ENCODE data around the gene ABCC11. TPM values are rescaled to one million over a fixed set of nuclear protein-coding genes. Genes with fewer than 3 reads are reported as not detected.
"Not testable (repeated sequence)": the region's sequence is repeated elsewhere in the genome, so short reads cannot be mapped to it uniquely, and the experiment has no call there.

Gene ABCC11
- total RNA-seq, 2 donors from 2014 or later: not detected

- H3K36me3 Mint-ChIP-seq: peaks cover 10% of the 10 kb centered on the region
- no peak overlapping the region for H3K4me3 Mint-ChIP-seq
- H3K4me1 Mint-ChIP-seq (ENCODE audit: low read depth in 2 of 2): no peaks in the 10 kb centered on the region
- no peak overlapping the region for H3K27ac Mint-ChIP-seq
- H3K27me3 Mint-ChIP-seq: no peaks in the 10 kb centered on the region
- H3K9me3 Mint-ChIP-seq: no peaks in the 10 kb centered on the region
- DNase-seq (ENCODE audit: low spot score) (no peak), ATAC-seq (no peak)
These were observed 25.6 kb upstream of the ABCC11 start for GRCh38 chr16:48272837-48273421.

- Mint-ChIP-seq H3K4me3 (no peak overlapping the region), H3K36me3 (peaks cover 6% of the 10 kb centered on the region), H3K27ac (no peak overlapping the region), H3K27me3 (no peaks in the 10 kb centered on the region), H3K9me3 (no peaks in the 10 kb centered on the region), H3K4me1 (ENCODE audit: low read depth in 2 of 2) (no peaks in the 10 kb centered on the region)
- DNase-seq (ENCODE audit: low spot score) (no peak), ATAC-seq (no peak)
These were observed 24.4 kb upstream of the ABCC11 start for GRCh38 chr16:48271728-48272127.

GRCh38 chr16:48269011-48269410 is 21.7 kb upstream of the ABCC11 start:
- Mint-ChIP-seq H3K27me3 (no peaks in the 10 kb centered on the region), H3K4me3 (no peak overlapping the region), H3K4me1 (ENCODE audit: low read depth in 2 of 2) (peaks cover 3 to 7% of the 10 kb centered on the region in 2 donors), H3K27ac (no peak overlapping the region), H3K9me3 (no peaks in the 10 kb centered on the region), H3K36me3 (peaks cover 8% of the 10 kb centered on the region)
- ATAC-seq: no peak
- no peak for DNase-seq (ENCODE audit: low spot score)

- peaks cover 5 to 15% of the 10 kb centered on the region in 2 donors for H3K4me1 Mint-ChIP-seq (ENCODE audit: low read depth in 2 of 2)
- H3K36me3 Mint-ChIP-seq: peaks cover 39% of the 10 kb centered on the region
- no peak overlapping the region for H3K27ac Mint-ChIP-seq
These were observed 15.3 kb upstream of the ABCC11 start for GRCh38 chr16:48262631-48263030.

GRCh38 chr16:48261569-48261968 is 14.2 kb upstream of the ABCC11 start:
- Mint-ChIP-seq H3K27me3 (no peaks in the 10 kb centered on the region), H3K9me3 (no peaks in the 10 kb centered on the region), H3K36me3 (peaks cover 39% of the 10 kb centered on the region), H3K4me1 (ENCODE audit: low read depth in 2 of 2) (peaks cover 5 to 15% of the 10 kb centered on the region in 2 donors), H3K4me3 (no peak overlapping the region), H3K27ac (no peak overlapping the region)
- ATAC-seq (no peak), DNase-seq (ENCODE audit: low spot score) (no peak)

More at GRCh38 chr16:48262631-48263030, 15.3 kb upstream of the ABCC11 start:
- ATAC-seq (no peak), DNase-seq (ENCODE audit: low spot score) (no peak)
- Mint-ChIP-seq H3K9me3 (no peaks in the 10 kb centered on the region), H3K4me3 (no peak overlapping the region), H3K27me3 (no peaks in the 10 kb centered on the region)

GRCh38 chr16:48256579-48257177 is 9.3 kb upstream of the ABCC11 start:
- no peak for ATAC-seq
- no peaks in the 10 kb centered on the region for H3K9me3 Mint-ChIP-seq
- no peaks in the 10 kb centered on the region for H3K27me3 Mint-ChIP-seq
- no peak for DNase-seq (ENCODE audit: low spot score)
- H3K4me1 Mint-ChIP-seq (ENCODE audit: low read depth in 2 of 2): peaks cover 0 to 2% of the 10 kb centered on the region in 2 donors
- peaks cover 35% of the 10 kb centered on the region for H3K36me3 Mint-ChIP-seq
- no peak overlapping the region for H3K27ac Mint-ChIP-seq
- no peak overlapping the region for H3K4me3 Mint-ChIP-seq

- H3K4me1 Mint-ChIP-seq (ENCODE audit: low read depth in 2 of 2): peaks cover 7 to 11% of the 10 kb centered on the region in 2 donors
- no peaks in the 10 kb centered on the region for H3K27me3 Mint-ChIP-seq
- H3K4me3 Mint-ChIP-seq: no peak overlapping the region
- H3K9me3 Mint-ChIP-seq: no peaks in the 10 kb centered on the region
- DNase-seq (ENCODE audit: low spot score): no peak
- H3K36me3 Mint-ChIP-seq: peaks cover 15% of the 10 kb centered on the region
- H3K27ac Mint-ChIP-seq: no peak overlapping the region
- ATAC-seq: no peak
These were observed 4.7 kb upstream of the ABCC11 start for GRCh38 chr16:48252013-48252412.

GRCh38 chr16:48250520-48251278 is 3.4 kb upstream of the ABCC11 start:
- Mint-ChIP-seq H3K27ac (peak overlapping the region in 1 of 2 donors; percentile 41), H3K27me3 (no peaks in the 10 kb centered on the region), H3K4me1 (ENCODE audit: low read depth in 2 of 2) (peaks cover 11 to 19% of the 10 kb centered on the region in 2 donors), H3K9me3 (no peaks in the 10 kb centered on the region), H3K4me3 (no peak overlapping the region), H3K36me3 (peaks cover 15% of the 10 kb centered on the region)
- ATAC-seq: no peak
- no peak for DNase-seq (ENCODE audit: low spot score)

GRCh38 chr16:48246066-48246465 is 1.3 kb downstream of the ABCC11 start:
- DNase-seq (ENCODE audit: low spot score): no peak
- ATAC-seq: no peak
- Mint-ChIP-seq H3K4me3 (peak overlapping the region; percentile 97), H3K4me1 (ENCODE audit: low read depth in 2 of 2) (peaks cover 19 to 28% of the 10 kb centered on the region in 2 donors), H3K27me3 (peaks cover 0 to 2% of the 10 kb centered on the region in 2 donors), H3K9me3 (no peaks in the 10 kb centered on the region), H3K27ac (peak overlapping the region in 1 of 2 donors; percentile 2), H3K36me3 (peaks cover 8% of the 10 kb centered on the region)

GRCh38 chr16:48244863-48245195 is 2.5 kb downstream of the ABCC11 start:
- Mint-ChIP-seq H3K36me3 (peaks cover 12% of the 10 kb centered on the region), H3K4me3 (peak overlapping the region; percentile 97), H3K9me3 (peaks cover 4% of the 10 kb centered on the region), H3K27ac (peak overlapping the region; percentile 75 to 90), H3K4me1 (ENCODE audit: low read depth in 2 of 2) (peaks cover 16 to 24% of the 10 kb centered on the region in 2 donors), H3K27me3 (peaks cover 0 to 2% of the 10 kb centered on the region in 2 donors)
- DNase-seq (ENCODE audit: low spot score) (no peak), ATAC-seq (no peak)

GRCh38 chr16:48244080-48244862 is 3.1 kb downstream of the ABCC11 start, which contains the start of gene LONP2:
TSS of gene LONP2 (plus strand) at chr16:48244300. CDS start at chr16:48244389, 89 bp downstream.
- Mint-ChIP-seq H3K27ac (peak within 1 kb of the TSS; percentile 75 to 90), H3K27me3 (peaks cover 0 to 2% of the 10 kb centered on the region in 2 donors), H3K4me3 (peak within 1 kb of the TSS; percentile 97), H3K9me3 (peaks cover 6% of the 10 kb centered on the region), H3K36me3 (peaks cover 15% of the 10 kb centered on the region), H3K4me1 (ENCODE audit: low read depth in 2 of 2) (peaks cover 16 to 24% of the 10 kb centered on the region in 2 donors)
- ATAC-seq (peak; percentile 99 to 100), DNase-seq (ENCODE audit: low spot score) (peak; percentile 93)

- H3K9me3 Mint-ChIP-seq; DNase-seq (ENCODE audit: low spot score); H3K4me3 Mint-ChIP-seq; ATAC-seq; H3K27me3 Mint-ChIP-seq; H3K27ac Mint-ChIP-seq; H3K4me1 Mint-ChIP-seq (ENCODE audit: low read depth in 2 of 2): not testable (repeated sequence)
- H3K36me3 Mint-ChIP-seq: peaks cover 13% of the 10 kb centered on the region
These were observed 7.2 kb downstream of the ABCC11 start for GRCh38 chr16:48240147-48240546.

GRCh38 chr16:48236286-48236685 is 11.1 kb downstream of the ABCC11 start:
- Mint-ChIP-seq H3K4me1 (ENCODE audit: low read depth in 2 of 2) (peaks cover 0 to 13% of the 10 kb centered on the region in 2 donors), H3K27me3 (peaks cover 0 to 2% of the 10 kb centered on the region in 2 donors), H3K36me3 (peaks cover 8% of the 10 kb centered on the region), H3K9me3 (peaks cover 6% of the 10 kb centered on the region), H3K4me3 (no peak overlapping the region), H3K27ac (no peak overlapping the region)
- ATAC-seq (no peak), DNase-seq (ENCODE audit: low spot score) (no peak)
